ENCODE results near the gene USP47. TPM values are rescaled to one million over a fixed set of nuclear protein-coding genes. Genes with fewer than 3 reads are reported as not detected.

USP47 gene
- total and polyA plus RNA-seq, 2 of the 8 experiments (the other 6 are each of a cell fraction or from before 2014, with no cell fraction given): 4.2 to 21.3 TPM

DNA sequence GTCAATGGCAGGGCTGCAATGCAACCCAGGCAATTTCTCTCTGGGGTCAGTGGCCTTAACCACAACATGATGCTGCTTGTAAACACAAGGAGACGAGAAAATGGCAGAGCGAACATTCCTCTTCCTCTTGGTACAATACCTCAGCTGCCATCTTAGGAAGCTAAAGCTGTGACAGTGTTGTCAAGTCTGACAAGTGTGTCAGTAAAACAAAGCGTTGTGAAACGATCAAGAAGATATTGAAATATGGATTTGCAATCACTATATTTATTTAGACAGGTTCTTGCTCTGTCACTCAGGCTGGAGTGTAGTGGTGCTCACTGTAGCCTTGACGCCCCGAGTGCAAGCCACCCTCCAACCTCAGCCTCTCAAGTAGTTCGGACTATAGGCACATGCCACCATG lies 14.5 kb upstream of the USP47 start:
- H3K4me2 ChIP-seq (ENCODE audit: insufficient read depth in 1 of 2, low read depth in 2 of 2, low read length in 2 of 2): no peak overlapping the region
- H3K4me3 ChIP-seq (ENCODE audit: extremely low read depth in 1 of 4, insufficient read depth in 2 of 4, low read depth in 3 of 4, low read length in 4 of 4): no peak overlapping the region
- H3K18ac ChIP-seq (ENCODE audit: extremely low read depth, low read length): no peak overlapping the region
- ChIA-PET CTCF (ENCODE audit: partially characterized antibody) (interaction anchor here (1.3 to 1.4 kb wide), 3 partner anchors 14 to 220 kb away, joined by 3 to 5 read pairs (median 5); partner anchors contain the start of gene USP47), POLR2A (ENCODE audit: partially characterized antibody) (interaction anchor here (0.9 kb wide), 1 partner anchor 14 kb away, joined by 4 read pairs; the partner anchor contains the start of gene USP47)
- no peak overlapping the region for H2AFZ ChIP-seq (ENCODE audit: low read length)
- 90% methylated on average over 7 of the region's 7 CpGs; no CpG with 5 or more reads in 1 of the 2 experiments for WGBS, 2 experiments (ENCODE audit: extremely low coverage in 1 of 2, insufficient coverage in 1 of 2, insufficient read length in 1 of 2, insufficient replicate concordance in 2 of 2, low coverage in 1 of 2, low lambda C conversion rate in 2 of 2, missing lambda C conversion rate in 1 of 2)
- no peaks in the 10 kb centered on the region for H3K79me2 ChIP-seq (ENCODE audit: control insufficient read depth in 1 of 2, insufficient read depth in 2 of 2, low read length in 2 of 2)
- 0 out of 4 replicates have a peak, but pooled peaks cover 0 to 5% of the 10 kb centered on the region in 2 experiments for H3K9me3 ChIP-seq (ENCODE audit: insufficient read depth in 2 of 2, low read depth in 1 of 2, low read length in 1 of 2)
- no peaks in the 10 kb centered on the region for H3K79me1 ChIP-seq (ENCODE audit: low read depth, low read length)
- no peak for FAIRE-seq
- H4K8ac ChIP-seq (ENCODE audit: extremely low read depth, insufficient read depth, low read length): no peak overlapping the region
- H3K14ac ChIP-seq (ENCODE audit: insufficient read length): no peak overlapping the region
- no peak overlapping the region for H4K91ac ChIP-seq (replicated peaks; ENCODE audit: insufficient read length, low read length)
- no peak overlapping the region for H3K27ac ChIP-seq (ENCODE audit: low read depth, low read length)
- H3K23ac ChIP-seq (ENCODE audit: insufficient read length): no peak overlapping the region
- H2BK15ac ChIP-seq (ENCODE audit: low read length): no peak overlapping the region
- H3K36me3 ChIP-seq (ENCODE audit: control insufficient read depth in 2 of 4, insufficient read depth in 4 of 4, low read length in 3 of 4): no peaks in the 10 kb centered on the region
- H2BK12ac ChIP-seq (ENCODE audit: low read depth, low read length): no peak overlapping the region
- H2AK5ac ChIP-seq (ENCODE audit: low read depth, low read length): no peak overlapping the region
- DNase-seq (ENCODE audit: low read depth in 1 of 2, low spot score in 2 of 2): no peak
- H3K4me1 ChIP-seq (replicated peaks in 1 of 4; ENCODE audit: control insufficient read depth in 3 of 4, insufficient read depth in 4 of 4, low read length in 3 of 4): no peaks in the 10 kb centered on the region
- no peak overlapping the region for H4K5ac ChIP-seq (ENCODE audit: insufficient read length, low read depth, low read length)
- H3K23me2 ChIP-seq (ENCODE audit: low read depth, low read length): no peaks in the 10 kb centered on the region
- H3K56ac ChIP-seq (replicated peaks; ENCODE audit: insufficient read length, low read depth, low read length): no peak overlapping the region
- no peak overlapping the region for H3K9ac ChIP-seq (replicated peaks in 1 of 4; ENCODE audit: extremely low read depth in 1 of 4, low read depth in 3 of 4, low read length in 3 of 4)
- H3K27me3 ChIP-seq (replicated peaks in 1 of 4; ENCODE audit: control insufficient read depth in 3 of 4, extremely low read depth in 1 of 4, insufficient read depth in 3 of 4, low read length in 3 of 4): no peaks in the 10 kb centered on the region
- H2BK120ac ChIP-seq (replicated peaks; ENCODE audit: low read depth, low read length): no peak overlapping the region
- H3K4ac ChIP-seq (replicated peaks; ENCODE audit: insufficient read length, low read depth, low read length): no peak overlapping the region
- no peaks in the 10 kb centered on the region for H4K20me1 ChIP-seq (replicated peaks in 1 of 2; ENCODE audit: control insufficient read depth in 1 of 2, insufficient read depth in 2 of 2, low read length in 2 of 2)
- H2BK5ac ChIP-seq (ENCODE audit: low read depth, low read length): no peak overlapping the region
- H2BK20ac ChIP-seq (ENCODE audit: low read length): no peak overlapping the region
- no peak for TF ChIP-seq KDM5A (IDR thresholded peaks at IDR 0.05; ENCODE audit: low read length)
- no peak for TF ChIP-seq SP2 (IDR thresholded peaks at IDR 0.05; ENCODE audit: low read length)
- TF ChIP-seq SIN3A (conservative IDR thresholded peaks at IDR 0.05 in 1 of 2, IDR thresholded peaks at IDR 0.05 in 1 of 2; ENCODE audit: low read depth in 1 of 2, low read length in 2 of 2): no peak
- no peak for TF ChIP-seq HDAC6 (IDR thresholded peaks at IDR 0.05; ENCODE audit: low read depth, low read length)
- TF ChIP-seq FOSL1 (IDR thresholded peaks at IDR 0.05; ENCODE audit: insufficient read depth, low read depth, low read length): no peak
